NCI-H2029 treated with DMSO at 0.1 percent for 48 hours (cell line): ENCODE results near the gene CAMKMT.
A peak's percentile ranks its signal among the peaks of the same experiment; 100 is the strongest.

Experiments
- DNase-seq: peaks from one replicate; lab custom pipeline; 2025; lab: John Stamatoyannopoulos, UW

CAMKMT gene

DNA sequence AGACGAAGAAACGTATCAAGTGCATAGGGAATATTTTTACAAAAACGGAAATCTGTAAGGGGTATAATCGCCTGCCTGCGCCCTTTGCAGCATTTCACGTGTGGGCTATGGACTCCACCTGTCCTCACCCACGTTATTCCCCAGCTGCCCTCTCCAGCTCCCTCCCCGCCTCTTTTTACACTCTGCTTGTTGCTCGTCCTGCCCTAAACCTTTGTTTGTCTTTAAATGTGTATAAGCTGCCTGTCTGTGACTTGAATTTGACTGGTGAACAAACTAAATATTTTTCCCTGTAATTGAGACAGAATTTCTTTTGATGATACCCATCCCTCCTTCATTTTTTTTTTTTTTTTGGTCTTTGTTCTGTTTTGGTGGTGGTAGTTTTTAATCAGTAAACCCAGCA is 410.4 kb downstream of the CAMKMT start:
- no peak for DNase-seq

DNA sequence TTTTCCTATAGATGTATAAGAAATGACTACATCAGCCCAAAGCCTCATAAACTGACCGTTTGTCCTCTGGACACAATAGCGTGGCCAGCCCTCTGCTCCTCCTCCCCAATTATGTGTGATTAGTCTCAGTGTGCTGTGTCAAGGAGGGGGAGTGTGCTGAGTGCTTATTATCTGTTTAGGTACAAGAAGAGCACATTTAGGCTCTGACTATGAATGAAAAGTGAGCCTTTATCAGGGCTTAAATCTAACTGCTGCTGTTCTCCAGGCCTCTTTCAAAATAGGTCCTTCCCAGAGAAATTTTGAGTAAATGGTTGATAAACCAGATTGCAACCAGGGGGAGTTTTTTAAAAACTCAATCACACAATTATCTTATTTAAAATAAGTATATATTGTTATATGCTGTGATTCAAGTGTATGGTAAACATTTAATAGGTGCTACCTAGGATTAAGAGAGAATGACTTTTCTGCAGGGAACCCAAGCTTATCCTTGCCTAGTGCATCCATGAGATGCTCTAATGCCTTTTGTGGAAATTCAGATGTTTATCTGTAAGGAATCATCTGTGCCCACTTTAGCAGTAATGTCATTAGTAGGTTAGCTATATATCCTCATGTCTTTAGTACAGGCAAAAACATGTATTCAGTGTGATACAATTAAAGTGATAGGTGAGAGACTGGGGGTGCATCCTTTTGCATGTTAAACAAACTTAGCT is 411.1 kb downstream of the CAMKMT start:
- DNase-seq = no peak

GRCh38 chr2:44774826-44775492 is 413.2 kb downstream of the CAMKMT start:
- no peak for DNase-seq

- no peak for DNase-seq
Measured at GRCh38 chr2:44777036-44777435, 415.3 kb downstream of the CAMKMT start.

DNA sequence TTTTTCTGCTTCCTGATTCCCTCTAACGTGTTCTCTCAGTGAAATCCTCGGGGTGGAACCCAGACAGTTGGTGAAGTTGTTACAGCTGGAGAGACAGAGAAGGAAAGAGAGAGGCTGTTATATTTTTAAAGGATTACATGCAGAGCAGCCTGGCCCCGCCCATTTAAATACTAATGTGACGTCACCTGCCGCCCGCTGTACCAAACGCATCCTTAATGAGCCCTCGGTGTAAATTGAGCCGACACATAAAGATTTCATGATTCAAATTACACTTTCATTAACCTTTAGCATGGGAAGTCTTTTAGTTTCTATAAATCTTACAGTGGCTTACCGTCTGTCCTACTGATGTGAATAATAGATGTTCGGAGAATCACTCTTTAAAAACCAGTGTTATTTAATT is 415.8 kb downstream of the CAMKMT start:
- peak; percentile 33 for DNase-seq

GRCh38 chr2:44778221-44778654 is 416.5 kb downstream of the CAMKMT start:
- no peak for DNase-seq

GRCh38 chr2:44778671-44779476 is 417.1 kb downstream of the CAMKMT start:
- no peak for DNase-seq

GRCh38 chr2:44779793-44780192 is 418.0 kb downstream of the CAMKMT start:
- DNase-seq = no peak

GRCh38 chr2:44780406-44780805 is 418.7 kb downstream of the CAMKMT start:
- no peak for DNase-seq

DNA sequence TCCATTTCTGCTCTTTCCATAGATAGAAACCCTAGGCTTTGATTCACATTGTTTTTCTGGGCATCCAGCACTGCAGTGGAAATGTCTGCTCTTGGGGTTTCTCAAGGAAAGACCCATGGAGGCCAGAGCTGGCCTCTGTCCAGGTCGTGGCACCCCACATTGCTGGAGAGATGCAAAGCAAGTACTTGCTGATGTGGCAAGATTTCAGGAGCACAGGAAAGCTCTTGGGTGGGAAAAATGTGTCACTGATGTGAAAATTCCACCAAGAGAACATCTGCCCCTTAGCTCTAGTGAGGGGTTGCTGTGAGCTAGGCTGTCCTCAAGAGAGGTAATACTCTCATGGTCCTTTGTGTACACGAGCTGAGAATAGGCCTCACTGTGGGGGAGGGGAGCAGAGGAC is 423.7 kb downstream of the CAMKMT start:
- no peak for DNase-seq

DNA sequence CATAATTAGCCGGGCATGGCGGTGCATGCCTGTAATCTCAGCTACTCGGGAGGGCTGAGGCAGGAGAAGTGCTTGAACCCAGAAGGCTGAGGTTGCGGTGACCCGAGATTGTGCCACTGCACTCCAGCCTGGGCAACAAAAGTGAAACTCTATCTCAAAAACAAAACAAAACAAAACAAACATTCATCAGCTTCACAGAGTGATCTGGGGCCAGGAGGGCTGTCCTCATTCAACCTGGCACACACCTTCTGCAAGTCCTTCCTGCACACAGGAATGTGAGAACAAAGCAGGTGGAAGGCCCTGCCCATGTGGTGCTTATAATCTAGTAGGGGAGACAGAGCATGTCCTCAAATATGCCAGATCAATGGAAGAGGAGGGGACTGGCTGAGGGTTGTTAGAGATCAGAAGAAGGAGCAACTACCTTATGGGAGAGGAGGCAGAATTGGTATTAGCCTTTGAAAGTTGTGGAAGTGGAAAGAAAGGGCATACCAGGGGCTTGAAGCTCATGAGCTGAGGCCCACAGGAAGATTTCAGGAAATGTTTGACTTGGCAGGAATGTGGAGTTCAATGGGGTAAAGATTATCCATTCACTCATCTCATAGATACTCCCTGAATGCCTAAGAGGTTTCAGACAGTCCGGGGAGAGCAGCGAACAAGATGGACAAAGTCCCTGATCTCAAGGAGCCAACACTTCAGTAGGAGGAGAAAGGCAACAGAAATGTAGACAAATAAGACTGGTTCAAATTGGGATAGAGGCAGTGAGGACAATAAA is 424.5 kb downstream of the CAMKMT start:
- no peak for DNase-seq

GRCh38 chr2:44786817-44787214 is 425.1 kb downstream of the CAMKMT start:
- DNase-seq = no peak

DNA sequence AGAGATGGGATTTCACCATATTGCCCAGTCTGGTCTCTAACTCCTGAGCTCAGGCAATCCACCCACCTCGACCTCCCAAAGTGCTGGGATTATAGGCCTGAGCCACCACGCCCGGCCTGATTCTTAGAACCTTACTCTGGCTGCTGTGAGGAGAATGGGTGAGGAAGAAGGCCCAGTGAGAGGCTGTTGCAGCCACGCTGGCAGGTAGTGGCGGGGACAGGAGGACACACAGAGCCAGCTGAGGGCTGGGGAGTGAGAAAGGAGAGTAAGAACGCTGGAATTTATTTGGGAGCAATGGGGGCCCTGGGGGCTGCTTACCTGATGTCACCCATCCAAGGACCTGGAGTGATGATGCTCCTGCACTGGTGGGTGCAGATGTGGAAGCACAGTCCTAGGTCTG is 425.9 kb downstream of the CAMKMT start:
- no peak for DNase-seq

DNA sequence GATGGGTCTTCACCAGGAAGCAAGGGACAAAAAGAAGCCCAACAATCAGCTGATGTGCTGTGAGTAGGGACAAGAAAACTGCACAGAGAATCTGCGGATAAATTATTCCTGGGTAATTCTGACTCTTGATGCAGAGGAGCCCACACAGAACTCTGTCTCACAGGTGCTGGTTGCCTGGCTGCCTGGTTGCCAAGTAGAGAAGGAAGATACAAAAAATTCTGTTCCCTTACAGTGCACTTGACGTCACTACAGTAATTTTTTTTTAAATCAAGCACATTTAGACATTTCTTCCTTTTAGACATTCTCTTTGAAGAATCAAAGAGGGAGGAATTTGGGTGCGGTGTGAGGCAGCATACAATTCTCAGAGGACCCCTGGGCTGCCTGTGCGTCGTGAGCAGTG is 427.7 kb downstream of the CAMKMT start:
- no peak for DNase-seq

- no peak for DNase-seq
Measured at GRCh38 chr2:44789971-44790721, 428.4 kb downstream of the CAMKMT start.

GRCh38 chr2:44793322-44793870 is 431.6 kb downstream of the CAMKMT start:
- no peak for DNase-seq

DNA sequence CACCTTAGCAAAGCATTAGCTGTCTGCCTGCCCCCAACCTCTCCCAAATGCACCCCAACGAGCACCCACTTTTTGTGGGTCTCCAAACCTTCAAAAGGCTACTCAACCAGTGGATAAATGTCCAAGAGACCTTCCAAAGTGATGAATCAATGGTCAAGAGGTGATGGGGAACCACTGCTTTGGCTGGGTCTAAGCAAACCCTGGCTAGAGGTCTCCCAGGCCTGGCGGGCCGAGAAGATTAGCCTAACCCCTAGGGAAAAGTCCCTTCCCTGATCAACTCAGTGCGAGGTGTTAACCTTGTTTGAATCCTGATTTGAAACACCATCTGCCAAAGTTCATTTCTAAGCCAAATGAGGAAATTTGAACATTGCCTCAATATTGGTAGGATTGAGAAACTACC is 435.0 kb downstream of the CAMKMT start:
- DNase-seq = no peak

- DNase-seq = no peak
Measured at GRCh38 chr2:44798139-44798659, 436.5 kb downstream of the CAMKMT start.

GRCh38 chr2:44799105-44799504 is 437.4 kb downstream of the CAMKMT start:
- no peak for DNase-seq

DNA sequence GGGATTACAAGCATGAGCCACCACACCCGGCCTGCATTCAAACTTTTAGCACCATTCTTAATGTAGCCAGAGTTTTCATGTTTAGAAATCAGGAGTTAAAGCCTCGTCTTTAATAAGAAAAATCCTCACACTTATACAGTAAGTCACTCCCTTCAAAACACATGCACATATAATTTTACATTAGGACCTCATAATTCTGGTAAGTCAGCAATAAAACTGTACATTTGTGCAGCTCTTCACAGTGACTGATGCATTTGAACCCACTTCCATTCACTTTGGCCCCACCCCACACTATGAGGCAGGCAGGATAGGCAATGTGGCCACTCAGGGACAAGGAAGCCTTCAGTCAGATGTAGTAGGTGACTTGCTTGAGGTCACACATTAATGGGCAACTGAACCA is 438.0 kb downstream of the CAMKMT start:
- DNase-seq = no peak

DNA sequence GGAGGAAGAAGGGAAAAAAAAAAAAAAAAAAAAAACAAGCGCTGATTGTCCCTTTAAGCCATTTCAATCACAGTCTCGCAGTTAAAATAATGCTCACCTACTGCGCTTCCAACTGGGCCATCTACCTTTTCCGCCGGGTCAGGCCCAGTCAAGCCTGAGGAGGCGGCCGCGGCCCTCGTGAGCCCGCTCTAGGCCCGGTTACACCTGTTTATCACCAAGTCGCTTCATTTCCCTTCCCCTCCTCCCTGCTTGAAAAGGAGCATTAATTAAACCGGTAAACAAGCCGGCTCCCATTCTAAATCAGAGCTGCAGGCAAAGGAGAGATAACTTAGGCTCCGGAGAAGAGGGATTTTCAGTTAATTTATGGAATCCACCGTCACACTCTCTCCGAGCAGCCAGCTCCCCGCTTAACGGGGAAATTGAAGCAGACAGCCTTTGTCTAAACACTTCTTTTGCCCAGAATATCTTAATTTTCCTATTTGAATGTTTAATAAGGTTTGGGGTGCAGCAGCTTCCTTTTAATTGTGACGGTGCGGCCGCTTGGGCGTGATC is 439.6 kb downstream of the CAMKMT start:
- DNase-seq = no peak
